Adrenal gland (tissue), 12 donors: ENCODE results near the gene AKR7A3. TPM values are rescaled to one million over a fixed set of nuclear protein-coding genes. Genes with fewer than 3 reads are reported as not detected.

ENCODE experiments used
- DNase-seq, 7 donors: peaks; one replicate each; pipeline ENCODE4 v3.0.0-alpha.2; 2019 to 2020
- H3K27ac ChIP-seq, 5 donors: fragments of 200-600 bp; sonication (generic) in 4 of 5; 1 replicate in 3 of 5; 2 replicates in 2 of 5; pipeline versions ENCODE4 v1.5.1 to v1.8.0; 2016 to 2020; ENCODE audit warnings: mild to moderate bottlenecking in 1 of 5
- H3K27me3 ChIP-seq: fragments of 200-600 bp; 2 replicates; pipeline ENCODE4 v1.8.0; 2021
- H3K36me3 ChIP-seq, 2 donors: fragments of 200-600 bp; replicated peaks in 1 of 2; 1 replicate in 1 of 2; 2 replicates in 1 of 2; pipeline versions ENCODE4 v1.5.1 to v1.8.0; 2018 to 2022
- H3K4me1 ChIP-seq, 2 donors: fragments of 200-600 bp; replicated peaks in 1 of 2; 1 replicate in 1 of 2; 2 replicates in 1 of 2; pipeline versions ENCODE4 v1.5.1 to v1.8.0; 2018 to 2021
- H3K4me3 ChIP-seq, 4 donors: fragments of 200-600 bp; sonication (generic) in 3 of 4; one replicate each; pipeline ENCODE4 v1.5.1; 2016 to 2018
- H3K9me3 ChIP-seq, 3 donors: fragments of 200-600 bp; sonication (generic) in 1 of 3; replicated peaks in 1 of 3; 1 replicate in 2 of 3; 2 replicates in 1 of 3; pipeline versions ENCODE4 v1.5.1 to v1.8.0; 2016 to 2021
- CTCF ChIP-seq, 6 experiments: fragments of 450-650 bp in 4 of 6; fragments of 200-600 bp in 2 of 6; sonication (generic) in 1 of 6; IDR thresholded peaks; 1 replicate in 5 of 6; 2 replicates in 1 of 6; pipeline versions ENCODE4 v1.5.1 to v1.8.0; 2016 to 2021; ENCODE audit warnings: antibody characterized with exemption in 6 of 6, mild to moderate bottlenecking in 2 of 6, moderate library complexity in 1 of 6
- POLR2A ChIP-seq, 2 donors: fragments of 450-650 bp; IDR thresholded peaks; one replicate each; pipeline ENCODE4 v1.6.1; 2017; ENCODE audit warnings: antibody characterized with exemption in 2 of 2, mild to moderate bottlenecking in 2 of 2, moderate library complexity in 1 of 2
- WGBS, 4 donors: extraction: QIAGEN DNeasy Blood & Tissue Kit in 2 of 4; methylation state at CpG; one replicate each; pipeline versions ENCODE4 v1.1.5 to v1.1.7; 2013 to 2017; 5-methylcytosine and 5-hydroxymethylcytosine counted together
- intact Hi-C, 2 donors: fragments of 100-400 bp; cut with DNase I; formaldehyde crosslinking; loops; one replicate each; pipeline versions ENCODE4 v1.14.1 to v1.15.0; 2022 to 2023
- polyA plus RNA-seq, 3 donors: library from polyadenylated mRNA; stranded (reverse); fragments of 200-250 nt in 2 of 3; fragments of 350-450 nt in 1 of 3; fragmentation: Illumina TruSeq in 1 of 3; extraction: RNeasy Lipid Tissue Mini Kit (QIAGEN cat#74804) in 1 of 3; gene quantifications; one replicate each; pipeline ENCODE4 v1.2.3, GENCODE V29; 2013 to 2014
- total RNA-seq, 9 donors: library from RNA; depleted of rRNA in 4 of 9; stranded (reverse); fragments of >200 nt in 4 of 9; fragments of 120-200 nt in 1 of 9; fragmentation: NEBNext Ultra II Directional in 1 of 9; extraction: Animal tissue kit (Norgen Biotek cat#: 25700) in 1 of 9; gene quantifications; one replicate each; pipeline versions ENCODE4 v1.1.0 to v1.2.4, GENCODE V29; 2013 to 2023
- donor health status: healthy with polysubstance abuse.
- donor health status: Bipolar disorder and iron deficiency.
- donor health status: DM: yes; HTN: yes; CAD: no.
- donor health status: DM: no; HTN: no; CAD: no.
- donor health status: DM: no; HTN: no; CAD: no.
- donor health status: DM: yes; HTN: yes; CAD: no.

Gene AKR7A3
- total and polyA plus RNA-seq, 12 donors: 1.1 to 11.3 (median 4.5) TPM

- intact Hi-C loops: no loop called here
- TF ChIP-seq POLR2A (IDR thresholded peaks at IDR 0.05) (peak; percentile 58 to 85), CTCF (IDR thresholded peaks at IDR 0.05) (peak in 2 of 6 experiments; percentile 25 to 29)
- peak; percentile 90 to 96 (median 93) for DNase-seq
- WGBS, 4 donors: 0 to 5% (median 1%) methylated on average over 4 to 104 of the region's 105 CpGs; no CpG with 5 or more reads in 1 of the 4 donors
- Histone ChIP-seq H3K27me3 (no peaks in the 10 kb centered on the region), H3K4me1 (peaks cover 30 to 48% of the 10 kb centered on the region in 2 donors), H3K36me3 (peaks cover 0 to 12% of the 10 kb centered on the region in 2 donors), H3K27ac (peak within 1 kb of the TSS; percentile 51 to 97 (median 94)), H3K9me3 (no peaks in the 10 kb centered on the region), H3K4me3 (peak within 1 kb of the TSS; percentile 44 to 98 (median 65))
These were observed 23.6 kb upstream of the AKR7A3 start, which contains the start of the genes AKR7A2 and SLC66A1 for GRCh38 chr1:19311931-19312781. Gene AKR7A2 (minus strand): TSS chr1:19312144. CDS start chr1:19312124, 20 bp downstream. Gene SLC66A1 (plus strand): TSS chr1:19312326. CDS start chr1:19317678, 5,352 bp downstream.

- Histone ChIP-seq H3K36me3 (peaks cover 0 to 18% of the 10 kb centered on the region in 2 donors), H3K27me3 (no peaks in the 10 kb centered on the region), H3K4me1 (peaks cover 30 to 48% of the 10 kb centered on the region in 2 donors), H3K9me3 (no peaks in the 10 kb centered on the region), H3K4me3 (peak overlapping the region; percentile 44 to 98 (median 65)), H3K27ac (peak overlapping the region in 4 of 5 donors; percentile 42 to 97 (median 80))
- no peak for TF ChIP-seq POLR2A (IDR thresholded peaks at IDR 0.05)
- TF ChIP-seq CTCF (IDR thresholded peaks at IDR 0.05): no peak
- 0 to 1% (median 0%) methylated on average over 5 to 29 of the region's 29 CpGs for WGBS, 4 donors
- DNase-seq: peak in 2 of 7 donors; percentile 52 to 61
- intact Hi-C loops: no loop called here
These were observed 22.9 kb upstream of the AKR7A3 start for GRCh38 chr1:19311503-19311930.

GRCh38 chr1:19310720-19311502 lies 22.3 kb upstream of the AKR7A3 start:
- intact Hi-C loops: no loop called here
- TF ChIP-seq CTCF (IDR thresholded peaks at IDR 0.05) (no peak), POLR2A (IDR thresholded peaks at IDR 0.05) (no peak)
- Histone ChIP-seq H3K27ac (peak overlapping the region in 1 of 5 donors; percentile 97), H3K36me3 (peaks cover 0 to 24% of the 10 kb centered on the region in 2 donors), H3K9me3 (no peaks in the 10 kb centered on the region), H3K27me3 (no peaks in the 10 kb centered on the region), H3K4me1 (peaks cover 30 to 47% of the 10 kb centered on the region in 2 donors), H3K4me3 (peak overlapping the region in 3 of 4 donors; percentile 44 to 98 (median 86))
- peak in 1 of 7 donors; percentile 52 for DNase-seq
- WGBS, 4 donors: 34 to 44% (median 39%) methylated on average over 12 to 13 of the region's 13 CpGs

DNA sequence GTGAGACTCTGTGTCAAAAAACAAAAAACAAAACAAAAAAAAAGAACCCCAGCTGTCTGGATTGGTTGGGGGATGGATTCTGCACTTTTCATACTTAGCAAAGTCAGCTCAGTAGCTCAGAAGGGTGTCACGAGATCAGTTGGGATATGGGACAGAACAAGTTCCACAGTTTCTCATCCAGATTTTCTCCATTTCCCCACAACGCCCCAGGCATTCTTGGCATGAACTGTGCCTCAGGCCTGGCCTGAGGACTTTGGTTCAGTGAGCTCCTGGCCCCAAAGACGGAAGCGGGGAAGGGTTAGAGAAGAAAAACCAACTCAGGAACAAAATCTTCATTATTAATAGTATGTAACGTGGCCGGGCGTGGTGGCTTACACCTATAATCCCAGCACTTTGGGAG lies 21.5 kb upstream of the AKR7A3 start:
- Histone ChIP-seq H3K9me3 (no peaks in the 10 kb centered on the region), H3K27me3 (no peaks in the 10 kb centered on the region), H3K4me3 (no peak overlapping the region), H3K27ac (no peak overlapping the region), H3K36me3 (peaks cover 0 to 33% of the 10 kb centered on the region in 2 donors), H3K4me1 (peaks cover 23 to 38% of the 10 kb centered on the region in 2 donors)
- intact Hi-C loops: no loop called here
- 84 to 95% (median 91%) methylated on average over 7 of the region's 7 CpGs for WGBS, 4 donors
- DNase-seq: peak in 2 of 7 donors; percentile 9 to 36
- no peak for TF ChIP-seq POLR2A (IDR thresholded peaks at IDR 0.05)
- TF ChIP-seq CTCF (IDR thresholded peaks at IDR 0.05): no peak
